ENCODE measurements around the gene SALL4. TPM values are rescaled to one million over a fixed set of nuclear protein-coding genes. Genes with fewer than 3 reads are reported as not detected.

Gene SALL4
- total and polyA plus RNA-seq, 2 donors (not counting 3 experiments of a cell fraction or from before 2014, with no cell fraction given): 1.3 to 1.9 TPM

DNA sequence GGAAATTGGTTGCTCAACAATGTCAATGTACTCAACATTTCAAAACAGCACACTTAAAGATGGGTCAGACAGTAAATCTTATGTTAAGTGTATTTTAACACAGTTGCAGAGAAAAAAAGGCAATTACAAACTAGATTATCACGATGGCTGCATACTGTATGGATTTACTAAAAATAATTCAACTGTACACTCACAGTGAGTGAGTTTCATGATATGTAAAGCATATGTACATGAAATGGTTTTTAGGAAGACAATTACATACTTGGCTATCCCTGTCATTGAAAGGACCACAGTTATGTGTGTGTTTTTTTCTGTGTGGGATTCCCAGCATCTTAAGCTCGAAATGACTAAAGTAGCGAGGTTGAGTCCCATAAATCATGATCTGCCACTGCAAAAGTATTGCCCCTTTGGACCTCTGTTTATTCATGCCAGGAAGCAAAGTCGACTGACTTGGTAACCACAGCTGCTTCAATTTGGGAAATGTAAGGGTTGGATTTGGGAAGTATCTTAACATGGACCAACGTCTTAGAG is 5.5 kb upstream of the SALL4 start:
- BruUV-seq (replicated peaks): no TSS peak
- intact Hi-C loops (cut with micrococcal nuclease): no loop called here
- dilution Hi-C loops (cut with MboI; ENCODE audit: extremely low pct_ligation_motif_present, low sequenced_read_pairs): no loop called here
- Histone ChIP-seq H3K4me3 (replicated peaks in 1 of 3; ENCODE audit: insufficient read depth in 1 of 3, low read depth in 1 of 3, low read length in 3 of 3) (no peak overlapping the region), H3K4me1 (ENCODE audit: control insufficient read depth, extremely low read depth, insufficient read depth, low read length) (no peaks in the 10 kb centered on the region), H4K20me1 (replicated peaks; ENCODE audit: control insufficient read depth, extremely low read depth, insufficient read depth, low read length) (no peaks in the 10 kb centered on the region), H3K36me3 (ENCODE audit: control insufficient read depth in 2 of 2, extremely low read depth in 1 of 2, insufficient read depth in 2 of 2, low read length in 2 of 2) (no peaks in the 10 kb centered on the region), H2AFZ (ENCODE audit: low read depth, low read length) (no peak overlapping the region), H3K9me3 (replicated peaks; ENCODE audit: control insufficient read depth, insufficient read depth, low read length) (no peaks in the 10 kb centered on the region), H3K79me2 (ENCODE audit: control insufficient read depth, insufficient read depth, low read length) (no peaks in the 10 kb centered on the region), H3K27ac (ENCODE audit: insufficient read depth, low read depth, low read length) (no peak overlapping the region), H3K9ac (replicated peaks; ENCODE audit: extremely low read depth, insufficient read depth, low read length) (no peak overlapping the region), H3K4me2 (ENCODE audit: insufficient read depth, low read length) (no peak overlapping the region), H3K9me1 (replicated peaks; ENCODE audit: control insufficient read depth, extremely low read depth, insufficient read depth, low read length) (no peaks in the 10 kb centered on the region), H3K27me3 (ENCODE audit: control insufficient read depth in 2 of 2, insufficient read depth in 2 of 2, low read length in 2 of 2) (peaks cover 0 to 2% of the 10 kb centered on the region in 2 experiments)
- POLR2A ChIA-PET: no interaction called here
- TF ChIP-seq EZH2 (IDR thresholded peaks at IDR 0.05; ENCODE audit: borderline replicate concordance, low read depth, low read length, severe bottlenecking): no peak
- TF ChIP-seq CTCF (IDR thresholded peaks at IDR 0.05; ENCODE audit: extremely low read depth in 1 of 2, insufficient read depth in 1 of 2, low read depth in 1 of 2, low read length in 2 of 2): no peak
- TF ChIP-seq, protein P1, sequence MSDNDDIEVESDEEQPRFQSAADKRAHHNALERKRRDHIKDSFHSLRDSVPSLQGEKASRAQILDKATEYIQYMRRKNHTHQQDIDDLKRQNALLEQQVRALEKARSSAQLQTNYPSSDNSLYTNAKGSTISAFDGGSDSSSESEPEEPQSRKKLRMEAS (IDR thresholded peaks at IDR 0.05; ENCODE audit: insufficient read depth, insufficient read length): no peak
- no peak for TF ChIP-seq FOS (IDR thresholded peaks at IDR 0.05; ENCODE audit: borderline replicate concordance, insufficient read depth, low read length)
- TF ChIP-seq GATA2 (IDR thresholded peaks at IDR 0.05; ENCODE audit: insufficient read depth, insufficient read length, low read depth, low read length): no peak
- TF ChIP-seq MYC (IDR thresholded peaks at IDR 0.05; ENCODE audit: low read depth, low read length): no peak
- no peak for TF ChIP-seq POLR2AphosphoS5 (IDR thresholded peaks at IDR 0.05; ENCODE audit: insufficient read depth, low read depth, low read length)
- TF ChIP-seq JUN (IDR thresholded peaks at IDR 0.05; ENCODE audit: borderline replicate concordance, insufficient read depth, insufficient read length, low read depth): no peak
- no peak for TF ChIP-seq POLR2A (IDR thresholded peaks at IDR 0.05; ENCODE audit: low read depth, low read length)
- DNase-seq (ENCODE audit: low read depth, low spot score) (no peak), FAIRE-seq (no peak)
- CTCF ChIA-PET: interaction anchor here (1.2 to 1.4 kb wide), 3 partner anchors 8 to 158 kb away, joined by 4 to 5 read pairs (median 4); no protein-coding TSS in a partner anchor

All from endothelial cell of umbilical vein (primary cell).